ENCODE data around the gene MT1M.

GRCh38 chr16:56606071-56606475 lies 26.4 kb upstream of the MT1M start:
- TF ChIP-seq CTCF (IDR thresholded peaks at IDR 0.05) = no peak
- no peak for TF ChIP-seq EP300 (IDR thresholded peaks at IDR 0.05)
- TF ChIP-seq POLR2A (IDR thresholded peaks at IDR 0.05) = no peak
- TF ChIP-seq POLR2AphosphoS5 (IDR thresholded peaks at IDR 0.05) = no peak
